Hepatic stellate cell (primary cell): ENCODE measurements around the gene CEMIP.
"Not testable (repeated sequence)": the region's sequence is repeated elsewhere in the genome, so short reads cannot be mapped to it uniquely, and the experiment has no call there.

Experiments
- DNase-seq: peaks from one replicate; pipeline ENCODE4 v3.0.0; 2011; ENCODE audit warnings: low spot score

CEMIP gene

DNA sequence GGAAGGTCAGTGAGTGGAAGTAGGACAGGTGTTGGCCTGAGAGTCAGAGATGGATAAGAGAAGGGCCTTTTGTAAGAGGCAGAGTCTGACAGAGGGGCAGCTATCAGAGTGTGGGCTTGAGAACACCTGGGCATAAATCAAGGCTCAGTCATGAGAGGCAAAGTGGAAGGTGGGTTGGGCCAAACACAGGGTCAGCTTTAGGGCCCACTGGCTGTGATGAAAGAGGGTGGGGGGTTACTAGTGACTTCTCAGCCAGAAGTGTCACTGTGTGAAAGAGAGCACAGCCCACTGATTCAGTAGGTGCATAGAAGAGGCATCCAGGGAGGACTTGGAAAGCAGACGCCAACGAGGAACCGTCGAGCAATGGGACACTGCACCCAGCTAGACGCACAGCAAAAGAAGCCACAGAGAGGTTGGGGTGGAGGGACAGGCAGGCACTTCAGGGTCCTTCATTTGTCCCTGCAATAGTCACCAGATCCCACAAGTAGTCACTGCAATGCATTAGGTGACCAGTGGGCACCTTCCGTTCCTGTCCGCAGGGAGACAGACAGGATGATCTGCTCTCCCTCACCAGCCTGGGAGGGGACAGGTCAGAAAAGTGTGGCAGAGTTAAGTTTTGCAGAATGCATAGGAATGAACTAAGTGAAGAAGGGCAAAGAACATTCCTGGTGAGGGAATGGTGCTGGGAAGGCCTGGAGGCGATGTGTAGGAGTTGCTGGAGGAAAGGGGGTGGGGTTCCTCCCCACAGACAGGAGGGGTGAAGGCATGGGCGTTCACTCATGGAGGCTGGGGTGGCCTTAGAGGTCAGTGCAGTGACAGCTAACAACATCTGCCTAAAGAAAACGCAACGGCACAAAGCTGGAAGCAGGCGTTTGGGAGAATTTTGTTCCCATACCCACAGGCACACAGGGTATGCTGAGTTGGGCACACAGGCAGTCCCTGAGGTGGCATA, 174.1 kb downstream of the CEMIP start:
- no peak for DNase-seq

DNA sequence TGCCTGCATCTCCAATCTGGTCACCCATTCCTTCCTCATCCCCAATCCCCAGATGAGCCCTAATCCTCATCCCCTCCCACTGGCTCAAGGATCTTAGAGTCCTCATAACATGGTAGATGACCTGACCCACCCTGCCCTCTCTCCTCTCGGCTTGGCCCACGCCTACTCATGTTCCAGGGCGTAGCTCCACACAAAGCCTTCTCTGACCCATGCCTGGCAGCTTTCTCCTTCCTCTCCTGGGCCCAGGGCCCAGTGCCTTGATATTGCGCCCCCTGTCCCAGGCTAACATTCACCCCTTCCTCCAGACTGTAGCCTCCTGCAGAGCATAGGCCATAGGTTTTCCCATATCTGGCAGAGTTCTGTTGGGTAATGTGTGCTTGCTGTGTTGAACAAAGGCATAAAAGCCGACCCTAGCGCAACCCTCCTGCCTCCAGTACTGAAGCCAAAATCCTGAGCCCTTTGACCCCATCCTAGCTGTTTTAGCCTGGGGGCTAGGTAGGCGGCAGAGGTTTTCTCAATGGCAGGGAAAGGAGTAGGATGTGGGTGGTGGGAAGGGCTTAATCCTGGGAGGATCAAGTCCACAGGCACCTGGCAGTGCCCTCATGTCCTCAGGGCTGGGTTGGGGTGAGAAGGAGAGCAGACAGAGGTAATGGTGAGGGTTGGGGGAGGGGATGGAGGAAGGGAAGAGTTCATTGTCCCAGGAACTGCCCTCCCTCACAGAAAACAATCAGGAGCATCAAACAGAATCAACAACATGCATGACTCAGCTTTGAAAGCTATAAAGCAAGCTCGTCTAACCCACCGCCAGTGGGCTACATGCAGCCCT, 175.0 kb downstream of the CEMIP start:
- no peak for DNase-seq

DNA sequence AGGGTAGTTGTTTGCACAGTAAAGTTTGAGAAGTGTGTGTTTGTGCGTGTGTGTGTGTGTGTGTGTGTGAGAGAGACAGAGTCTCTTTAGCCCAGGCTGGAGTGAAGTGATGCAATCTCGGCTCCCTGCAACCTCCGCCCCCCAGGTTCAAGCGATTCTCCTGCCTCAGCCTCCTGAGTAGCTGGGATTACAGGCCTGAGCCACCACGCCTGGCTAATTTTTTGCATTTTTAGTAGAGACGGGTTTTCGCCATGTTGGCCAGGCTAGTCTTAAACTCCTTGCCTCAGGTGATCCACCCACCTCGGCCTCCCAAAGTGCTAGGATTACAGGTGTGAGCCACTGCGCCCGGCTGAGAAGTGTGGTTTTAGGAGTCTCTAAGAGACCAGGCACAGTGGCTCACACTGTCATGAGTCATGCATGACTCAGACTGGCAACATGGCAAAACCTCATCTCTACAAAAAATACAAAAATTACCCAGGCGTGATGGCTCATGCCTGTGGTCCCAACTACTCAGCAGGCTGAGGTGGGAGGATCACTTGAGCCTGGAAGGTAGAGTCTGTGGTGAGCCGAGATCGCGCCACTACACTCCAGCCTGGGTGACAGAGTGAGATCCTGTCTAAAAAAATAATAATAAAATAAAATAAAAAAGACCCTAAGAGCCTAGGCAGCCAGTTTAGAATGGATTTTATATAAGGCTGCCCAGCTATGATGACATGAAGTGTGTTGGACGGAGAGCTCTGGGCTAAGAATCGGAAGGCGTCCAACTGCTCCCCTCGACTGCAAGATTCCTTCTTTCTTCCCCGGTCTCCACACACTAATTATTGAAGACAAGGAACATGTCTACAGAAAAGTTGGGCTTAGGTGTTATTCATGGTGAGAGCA, 176.6 kb downstream of the CEMIP start:
- DNase-seq = peak; percentile 56

DNA sequence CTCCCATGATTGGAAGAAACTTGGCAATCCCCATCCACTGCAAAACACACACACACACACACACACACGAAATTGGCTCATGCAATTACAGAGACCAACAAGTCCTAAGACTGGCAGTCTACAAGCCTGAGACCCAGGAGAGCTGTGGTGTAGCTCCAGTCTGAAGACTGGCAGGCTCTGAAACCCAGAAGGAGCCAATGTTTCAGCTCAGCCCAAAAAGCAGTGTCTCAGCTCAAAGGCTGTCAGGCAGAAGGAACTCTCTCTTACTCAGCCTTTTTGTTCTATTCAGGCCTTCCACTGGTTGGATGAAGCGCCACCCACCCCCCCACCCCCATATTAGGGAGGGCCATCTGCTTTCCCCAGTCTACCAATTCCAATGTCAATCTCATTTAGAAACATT, 178.4 kb downstream of the CEMIP start:
- DNase-seq = no peak

DNA sequence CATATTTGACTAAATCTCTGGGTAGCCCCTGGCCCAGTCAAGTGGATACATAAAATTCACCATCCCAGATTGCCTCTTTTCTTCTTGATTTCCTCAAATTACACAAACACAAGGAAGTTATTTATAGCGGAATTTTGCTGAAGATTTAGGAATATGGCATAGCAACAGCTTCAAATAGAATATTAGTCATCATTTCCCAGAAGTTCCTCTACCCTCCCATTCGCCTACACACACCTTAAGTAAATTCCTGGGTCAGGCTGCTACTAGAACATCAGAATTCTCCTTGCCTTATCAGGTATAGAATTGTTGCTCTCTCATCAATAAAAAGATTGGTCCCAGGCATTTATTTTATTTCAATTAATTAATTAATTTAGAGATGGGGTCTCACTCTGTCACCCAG, 178.8 kb downstream of the CEMIP start:
- DNase-seq = no peak

DNA sequence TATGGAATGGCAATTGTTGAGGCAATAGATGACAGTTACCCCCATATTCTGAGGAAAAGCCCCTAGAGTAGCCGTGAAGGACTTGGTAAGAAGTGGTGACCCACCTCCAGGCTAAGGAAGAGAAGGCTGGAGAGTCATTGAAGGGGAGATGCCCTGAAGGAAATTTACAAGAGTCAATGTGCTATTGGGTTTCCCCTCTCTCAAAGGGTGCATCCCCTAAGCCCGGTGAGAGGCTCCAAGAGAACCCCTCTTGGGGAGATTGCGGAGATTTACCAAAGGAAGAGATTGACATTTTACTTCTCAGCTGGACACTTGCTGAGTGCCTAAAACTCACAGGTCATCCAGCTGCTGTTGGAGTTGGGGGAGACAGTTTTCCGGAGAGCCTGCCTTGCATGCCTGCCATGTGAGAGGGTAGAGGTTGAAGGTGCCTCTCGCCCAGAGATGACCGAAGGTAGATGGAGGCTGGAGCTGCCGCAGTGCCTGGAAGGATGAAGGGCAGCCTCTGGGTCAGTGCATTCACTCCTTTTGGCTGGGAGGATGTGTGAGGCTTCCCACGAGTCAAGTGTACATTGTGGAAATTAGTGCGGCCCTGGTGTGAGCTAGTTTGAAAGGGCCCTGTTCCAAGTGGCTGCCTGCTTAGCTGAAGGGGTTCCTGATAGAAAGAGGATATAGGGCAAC, 179.8 kb downstream of the CEMIP start:
- DNase-seq = no peak

DNA sequence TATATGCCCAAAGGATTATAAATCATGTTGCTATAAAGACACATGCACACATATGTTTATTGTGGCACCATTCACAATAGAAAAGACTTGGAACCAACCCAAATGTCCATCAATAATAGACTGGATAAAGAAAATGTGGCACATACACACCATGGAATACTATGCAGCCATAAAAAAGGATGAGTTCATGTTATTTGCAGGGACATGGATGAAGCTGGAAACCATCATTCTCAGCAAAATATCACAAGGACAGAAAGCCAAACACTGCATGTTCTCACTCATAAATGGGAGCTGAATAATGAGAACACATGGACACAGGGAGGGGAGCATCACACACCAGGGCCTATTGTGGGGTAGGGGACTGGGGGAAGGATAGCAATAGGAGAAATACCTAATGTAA, 186.3 kb downstream of the CEMIP start:
- not testable (repeated sequence) for DNase-seq

DNA sequence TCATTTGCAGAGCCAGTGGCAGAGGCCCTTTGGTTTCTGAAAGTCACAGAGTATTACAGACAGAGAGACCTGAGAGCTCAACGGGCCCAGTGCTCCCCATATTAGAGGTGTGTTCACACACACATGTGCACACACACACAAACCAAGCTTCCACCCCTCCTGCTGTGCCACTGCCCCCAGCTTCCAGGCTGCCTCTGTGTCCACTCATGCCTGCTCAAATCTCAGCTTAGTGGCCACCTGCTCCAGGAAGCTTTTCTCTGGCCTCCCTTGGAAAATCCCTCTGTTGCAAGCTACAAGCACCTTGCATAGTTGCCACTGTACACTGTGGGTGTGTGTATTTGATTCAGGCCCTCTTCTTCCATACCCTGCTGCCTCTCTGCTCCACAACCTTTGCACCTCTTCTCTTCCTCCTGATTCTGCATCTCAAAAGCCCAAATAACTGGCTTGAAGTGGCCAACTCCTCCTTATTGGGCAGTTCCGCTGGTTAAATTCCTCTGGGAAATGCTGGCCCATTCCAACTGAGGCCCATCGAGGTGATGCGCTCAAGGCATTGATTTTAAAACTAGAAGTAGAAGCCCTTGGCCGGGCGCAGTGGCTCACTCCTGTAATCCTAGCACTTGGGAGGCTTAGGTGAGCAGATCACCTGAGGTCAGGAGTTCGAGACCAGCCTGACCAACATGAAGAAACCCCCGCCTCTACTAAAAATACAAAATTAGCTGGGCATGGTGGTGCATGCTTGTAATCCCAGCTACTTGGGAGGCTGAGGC, 187.4 kb downstream of the CEMIP start:
- DNase-seq = no peak

DNA sequence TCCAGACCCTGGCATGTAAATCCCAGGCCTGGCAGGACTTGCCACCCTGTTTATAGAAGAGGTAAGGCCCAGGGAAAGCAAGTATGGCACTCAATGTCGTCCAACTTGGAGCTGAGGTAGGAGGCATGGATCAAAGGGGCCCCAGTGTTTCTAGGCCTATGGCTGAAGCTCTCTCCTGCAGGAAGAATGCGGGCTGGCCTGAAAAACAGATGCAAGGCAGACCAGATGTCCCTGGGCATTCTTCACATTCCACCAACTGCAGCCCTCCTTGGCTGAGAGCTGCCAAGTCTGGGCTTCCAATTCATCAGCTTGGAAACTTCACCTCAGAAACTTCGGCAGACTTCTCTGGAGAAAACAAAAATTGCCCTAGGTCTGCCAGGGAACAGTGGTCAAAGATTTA, 188.3 kb downstream of the CEMIP start:
- peak; percentile 71 for DNase-seq

DNA sequence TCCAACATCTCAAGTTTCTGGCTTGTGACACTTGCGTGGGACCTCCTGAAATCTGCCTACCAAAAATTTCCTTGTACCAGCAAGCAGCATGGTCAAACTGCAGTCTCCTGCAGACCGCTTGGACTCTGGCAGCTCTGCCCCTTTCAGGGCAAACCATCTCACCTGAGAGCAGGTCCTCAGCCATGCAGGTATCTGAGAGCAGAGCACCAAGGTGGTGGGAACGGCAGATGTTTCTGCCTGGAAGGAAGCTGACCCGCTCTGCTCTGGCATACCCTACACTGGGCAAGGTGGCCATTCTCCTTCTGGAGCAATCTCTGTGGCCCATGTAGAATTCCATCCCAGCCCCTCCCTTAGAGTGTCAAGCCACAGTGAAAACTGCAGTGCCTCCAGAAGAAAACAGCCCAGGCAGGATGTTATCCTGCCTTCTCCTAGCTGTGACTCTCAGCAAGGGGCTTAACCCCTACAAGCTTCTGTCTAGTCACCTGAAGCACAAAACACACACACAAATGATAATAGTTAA, 188.9 kb downstream of the CEMIP start:
- no peak for DNase-seq

DNA sequence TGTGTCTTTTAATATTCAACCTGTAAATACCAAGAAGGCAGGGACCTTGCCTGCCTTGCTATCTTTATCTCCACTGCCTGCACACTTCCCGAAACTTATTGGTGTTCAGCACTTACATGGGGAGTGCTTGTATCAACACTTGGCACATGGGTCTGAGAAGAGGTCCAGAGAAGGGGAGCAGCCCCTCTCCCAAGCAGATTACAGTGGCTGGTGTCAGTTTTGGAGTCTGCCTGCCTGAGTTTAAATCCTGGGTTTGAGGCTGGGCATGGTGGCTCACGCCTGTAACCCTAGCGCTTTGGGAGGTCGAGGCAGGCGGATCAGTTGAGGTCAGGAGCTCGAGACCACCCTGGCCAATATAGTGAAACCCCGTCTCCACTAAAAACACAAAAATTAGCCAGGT, 190.1 kb downstream of the CEMIP start:
- no peak for DNase-seq

DNA sequence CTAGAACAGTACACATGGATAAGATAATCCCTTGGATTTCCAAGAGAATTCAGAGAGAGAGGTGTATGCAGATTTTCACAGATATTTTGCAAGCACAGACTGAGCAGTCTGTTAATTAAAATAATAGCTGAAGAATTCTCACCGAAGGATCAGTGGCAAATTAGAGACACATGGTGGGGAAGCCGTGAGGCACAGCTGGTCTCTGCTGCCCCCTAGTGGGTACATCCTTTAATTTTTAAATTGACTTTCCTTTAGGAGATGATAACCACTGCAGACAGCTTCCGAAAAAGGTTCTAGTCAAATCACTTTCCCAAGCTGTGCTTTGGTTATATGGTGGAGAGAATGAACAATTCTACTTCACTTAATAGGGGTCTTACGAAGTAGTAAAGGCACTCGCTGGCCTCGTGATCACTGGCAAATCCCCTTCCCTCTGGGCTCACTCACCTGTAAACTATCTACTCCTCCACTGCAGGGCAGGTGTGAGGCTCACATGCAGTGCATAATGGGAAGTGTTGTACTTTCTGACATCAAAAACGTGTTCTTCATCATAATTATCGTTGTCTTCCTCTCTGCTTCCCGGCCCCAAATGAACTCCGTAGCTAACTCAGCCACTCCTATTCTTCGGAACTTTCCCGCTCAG, 191.0 kb downstream of the CEMIP start:
- peak; percentile 54 for DNase-seq

DNA sequence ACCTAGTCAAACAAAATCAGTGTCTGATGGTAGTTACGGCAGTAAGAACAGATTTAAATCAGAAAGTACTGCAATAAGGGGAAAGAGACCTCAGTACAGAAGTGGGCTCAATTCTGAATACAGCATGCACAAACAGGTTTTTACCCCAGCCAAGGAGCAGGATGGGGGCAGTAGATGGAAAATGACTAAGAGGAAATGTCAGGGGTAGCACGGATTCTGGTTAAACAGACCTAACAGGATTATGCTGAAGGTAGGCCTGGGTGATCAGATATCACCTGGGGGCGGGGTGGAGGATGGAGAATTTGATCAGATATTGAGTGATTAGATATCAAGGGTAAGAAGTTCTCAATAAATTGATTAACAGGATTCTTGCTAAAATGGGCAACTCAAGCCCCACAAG, 191.5 kb downstream of the CEMIP start:
- DNase-seq = no peak

DNA sequence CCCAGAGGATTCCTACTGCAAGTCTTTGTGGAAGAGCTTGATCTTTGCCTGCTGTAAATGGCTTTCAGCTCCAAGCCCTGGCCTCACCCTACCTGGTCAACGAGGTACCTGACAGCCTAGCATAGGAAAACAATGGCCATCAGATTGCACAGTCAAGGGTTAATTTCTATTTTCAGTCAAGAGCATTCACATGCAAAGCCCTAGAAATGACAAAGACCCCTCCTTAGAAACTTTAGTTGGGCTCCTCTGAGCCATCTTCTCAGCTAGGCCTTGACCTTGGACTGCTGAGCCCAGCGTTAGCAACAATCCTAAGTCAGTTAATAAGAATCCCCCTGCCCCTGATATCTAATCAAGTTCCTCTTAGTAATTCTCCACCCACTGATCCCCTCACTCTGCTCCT, 192.0 kb downstream of the CEMIP start:
- no peak for DNase-seq

DNA sequence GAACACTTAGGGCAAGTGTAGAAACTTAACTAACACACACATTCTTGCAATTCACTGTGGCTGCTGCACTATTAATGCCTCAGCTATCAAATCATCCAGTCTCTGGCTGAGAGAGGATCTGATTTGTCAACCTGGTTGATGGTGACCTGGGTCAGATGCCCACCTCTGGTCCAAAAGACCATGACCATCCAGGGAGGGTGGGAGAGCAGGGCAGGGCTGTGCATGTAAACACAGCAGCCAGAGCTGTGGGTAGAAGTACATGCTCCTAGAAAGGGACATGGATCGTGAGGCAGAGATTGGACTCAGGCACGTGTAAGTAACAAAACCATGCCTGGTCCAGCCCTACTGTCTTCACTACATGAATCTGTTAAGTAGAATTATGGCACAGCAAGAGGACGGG, 193.1 kb downstream of the CEMIP start:
- DNase-seq = no peak

DNA sequence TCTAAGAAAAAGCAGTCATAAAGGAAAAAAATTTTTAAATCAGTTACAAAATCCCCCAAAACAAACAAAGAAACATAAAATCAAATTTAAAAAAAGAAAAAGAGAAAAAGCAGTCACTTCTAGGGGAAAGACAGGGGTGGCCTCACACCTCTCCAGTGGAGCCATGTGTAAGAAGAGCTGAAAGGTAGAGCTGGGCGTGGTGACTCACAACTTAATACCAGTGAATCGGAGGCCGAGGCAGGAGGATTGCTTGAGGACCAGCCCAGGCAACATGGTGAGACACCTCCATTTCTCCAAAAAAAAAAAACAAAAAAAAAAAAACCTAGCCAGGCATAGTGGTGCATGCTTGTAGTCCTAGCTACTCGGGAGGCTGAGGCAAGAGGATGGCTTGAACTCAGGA, 195.7 kb downstream of the CEMIP start:
- DNase-seq = no peak

DNA sequence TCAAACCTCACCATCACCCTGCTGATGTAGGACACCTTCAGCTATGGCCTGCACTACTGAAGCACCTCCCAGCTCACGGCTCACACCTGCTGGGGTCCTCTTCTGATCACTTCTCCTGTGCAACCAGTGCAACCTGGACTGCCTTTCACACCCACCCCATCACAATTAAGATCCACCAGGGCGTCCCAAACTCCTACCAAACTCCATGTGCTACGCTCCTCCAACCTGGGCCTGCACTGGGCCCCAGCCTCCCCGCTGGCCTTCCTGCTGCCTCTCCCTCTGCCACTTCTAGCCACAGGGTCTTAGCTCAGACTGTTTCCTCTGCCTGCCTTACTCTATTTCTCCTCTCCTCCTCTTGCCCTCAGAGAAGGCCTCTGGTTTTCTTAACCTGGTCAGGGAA, 197.7 kb downstream of the CEMIP start:
- no peak for DNase-seq

DNA sequence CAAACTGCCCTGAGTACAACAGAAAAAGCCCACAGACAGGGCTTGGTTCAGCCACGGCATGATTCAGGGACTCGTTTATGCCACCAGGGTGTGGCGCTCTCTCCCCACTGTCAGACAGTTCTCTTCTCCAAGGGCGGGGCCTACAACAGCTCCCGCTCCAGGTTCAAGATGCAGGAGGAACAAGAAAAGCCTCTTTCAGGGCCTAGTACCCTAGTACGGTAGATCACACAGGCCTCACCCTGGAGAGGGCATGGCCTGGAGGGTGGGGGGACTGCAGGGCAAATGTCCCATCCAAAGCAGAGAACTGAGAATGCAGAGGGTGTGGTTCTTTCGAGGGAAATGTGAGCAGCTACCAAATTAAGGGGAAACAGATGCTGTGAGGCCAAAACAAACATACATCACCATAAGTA, 198.5 kb downstream of the CEMIP start:
- no peak for DNase-seq

DNA sequence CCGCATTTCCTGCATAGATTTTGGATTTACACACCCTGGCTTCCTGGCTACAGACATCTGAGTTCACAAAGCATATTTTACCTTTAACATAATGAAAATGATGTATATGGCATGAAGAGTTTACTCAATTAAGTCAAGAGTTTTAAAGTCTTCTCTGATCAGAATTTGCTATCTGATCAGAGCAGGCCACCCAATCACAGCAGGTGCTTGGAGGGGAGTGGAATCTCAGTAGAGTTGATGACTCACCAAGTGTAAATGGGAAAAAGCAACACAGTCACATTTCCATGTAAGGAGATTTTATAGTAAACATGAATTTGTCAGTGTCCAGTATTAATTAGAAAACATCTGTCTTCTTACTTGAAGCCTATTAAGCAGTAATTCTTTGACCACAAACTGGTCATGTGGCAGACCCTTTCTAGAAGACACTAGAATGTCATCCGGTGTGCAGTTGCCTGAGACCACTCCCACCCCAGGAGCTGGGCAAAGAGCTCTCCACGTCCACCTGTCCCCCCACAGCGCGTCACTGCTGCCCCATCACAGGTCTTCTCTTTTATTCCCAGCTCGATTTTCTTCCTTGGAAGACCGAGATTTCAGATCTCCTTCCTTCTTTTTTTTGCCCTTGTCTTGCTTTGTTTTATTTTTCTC, 199.6 kb downstream of the CEMIP start:
- DNase-seq = no peak
